HEK293 (cell line): ENCODE results near the gene PACRG.

ENCODE experiments used
- CTCF ChIA-PET: fragments of 350-600 bp; formaldehyde crosslinking; extraction: SDS; loops from one replicate; lab custom pipeline; 2021; ENCODE audit warnings: antibody characterized with exemption; lab: Yijun Ruan, JAX
- POLR2A ChIA-PET: fragments of 300-600 bp; formaldehyde crosslinking; extraction: SDS; loops from one replicate; lab custom pipeline; 2020; ENCODE audit warnings: antibody characterized with exemption, inconsistent platforms; lab: Yijun Ruan, JAX
- H3K27ac ChIP-seq: fragments of 200-500 bp; sonication (Bioruptor generic); 2 replicates; pipeline ENCODE4 v1.5.1; 2014; ENCODE audit warnings: low read depth, low read length, control low read depth, inconsistent platforms; ENCODE audit errors: extremely low read depth
- H3K36me3 ChIP-seq, 2 experiments: fragments of 200-500 bp in 1 of 2; sonication (Bioruptor generic) in 1 of 2; 1 replicate in 1 of 2; 2 replicates in 1 of 2; pipeline ENCODE4 v1.5.1; 2014 to 2017; ENCODE audit warnings: inconsistent platforms in 2 of 2, low read length in 2 of 2; ENCODE audit not compliant: control insufficient read depth in 2 of 2, insufficient read depth in 1 of 2
- H3K4me1 ChIP-seq: fragments of 200-500 bp; sonication (Bioruptor generic); 2 replicates; pipeline ENCODE4 v1.5.1; 2014; ENCODE audit warnings: mild to moderate bottlenecking, low read length, inconsistent platforms; ENCODE audit not compliant: control insufficient read depth, insufficient read depth
- H3K4me3 ChIP-seq: 2 replicates; pipeline ENCODE4 v1.5.1; 2011; ENCODE audit warnings: low read depth, mild to moderate bottlenecking, control low read depth, low read length, moderate library complexity
- H3K9me3 ChIP-seq: fragments of 200-500 bp; sonication (Bioruptor generic); 2 replicates; pipeline ENCODE4 v1.5.1; 2014; ENCODE audit warnings: low read depth, low read length, inconsistent platforms; ENCODE audit not compliant: control insufficient read depth, insufficient read depth
- AEBP2 ChIP-seq: fragments of 450-650 bp; formaldehyde crosslinking; IDR thresholded peaks from 2 replicates; pipeline ENCODE4 v1.5.1; 2016; ENCODE audit warnings: missing biosample characterization, missing genetic modification characterization, borderline replicate concordance
- EGR2 ChIP-seq: fragments of 450-650 bp; formaldehyde crosslinking; IDR thresholded peaks from 2 replicates; pipeline ENCODE4 v1.5.1; 2016; ENCODE audit warnings: low read depth, missing biosample characterization, missing genetic modification characterization
- GLIS1 ChIP-seq: fragments of 450-650 bp; formaldehyde crosslinking; IDR thresholded peaks from 2 replicates; pipeline ENCODE4 v1.5.1; 2016; ENCODE audit warnings: missing biosample characterization, missing genetic modification characterization
- KLF10 ChIP-seq: fragments of 450-650 bp; IDR thresholded peaks from 2 replicates; pipeline ENCODE4 v1.5.1; 2018; ENCODE audit warnings: missing biosample characterization, mild to moderate bottlenecking, missing genetic modification characterization
- KLF7 ChIP-seq: fragments of 450-650 bp; formaldehyde crosslinking; IDR thresholded peaks from 2 replicates; pipeline ENCODE4 v1.5.1; 2016; ENCODE audit warnings: missing biosample characterization, missing genetic modification characterization, borderline replicate concordance
- KLF8 ChIP-seq: fragments of 450-650 bp; formaldehyde crosslinking; IDR thresholded peaks from 2 replicates; pipeline ENCODE4 v1.5.1; 2016; ENCODE audit warnings: missing biosample characterization, missing genetic modification characterization
- SCRT2 ChIP-seq: fragments of 450-650 bp; formaldehyde crosslinking; IDR thresholded peaks from 2 replicates; pipeline ENCODE4 v1.5.1; 2016; ENCODE audit warnings: missing biosample characterization, missing genetic modification characterization
- SP2 ChIP-seq: fragments of 450-650 bp; formaldehyde crosslinking; IDR thresholded peaks from 2 replicates; pipeline ENCODE4 v1.5.1; 2016; ENCODE audit warnings: missing biosample characterization, missing genetic modification characterization
- YY2 ChIP-seq: fragments of 450-650 bp; formaldehyde crosslinking; IDR thresholded peaks from 2 replicates; pipeline ENCODE4 v1.5.1; 2016; ENCODE audit warnings: missing biosample characterization, missing genetic modification characterization
- ZBTB11 ChIP-seq: fragments of 450-650 bp; formaldehyde crosslinking; conservative IDR thresholded peaks from 2 replicates; pipeline ENCODE4 v1.5.1; 2016; ENCODE audit warnings: low read depth, missing biosample characterization, missing genetic modification characterization
- ZBTB21 ChIP-seq: fragments of 450-650 bp; formaldehyde crosslinking; IDR thresholded peaks from 2 replicates; pipeline ENCODE4 v1.5.1; 2017; ENCODE audit warnings: missing biosample characterization, missing genetic modification characterization
- ZBTB8A ChIP-seq: fragments of 450-650 bp; formaldehyde crosslinking; IDR thresholded peaks from 2 replicates; pipeline ENCODE4 v1.5.1; 2016; ENCODE audit warnings: missing biosample characterization, missing genetic modification characterization
- ZFP41 ChIP-seq: fragments of 450-650 bp; formaldehyde crosslinking; IDR thresholded peaks from 2 replicates; pipeline ENCODE4 v1.5.1; 2016; ENCODE audit warnings: missing biosample characterization, missing genetic modification characterization, borderline replicate concordance
- ZNF114 ChIP-seq: fragments of 450-650 bp; formaldehyde crosslinking; IDR thresholded peaks from 2 replicates; pipeline ENCODE4 v1.5.0; 2017; ENCODE audit warnings: missing biosample characterization, missing genetic modification characterization
- ZNF155 ChIP-seq: fragments of 450-650 bp; formaldehyde crosslinking; IDR thresholded peaks from 2 replicates; pipeline ENCODE4 v1.5.1; 2016; ENCODE audit warnings: missing biosample characterization, missing genetic modification characterization
- ZNF157 ChIP-seq: fragments of 450-650 bp; formaldehyde crosslinking; IDR thresholded peaks from 2 replicates; pipeline ENCODE4 v1.5.1; 2016; ENCODE audit warnings: missing biosample characterization, missing genetic modification characterization
- ZNF366 ChIP-seq: fragments of 450-650 bp; formaldehyde crosslinking; conservative IDR thresholded peaks from 2 replicates; pipeline ENCODE4 v1.5.1; 2016; ENCODE audit warnings: missing biosample characterization, missing genetic modification characterization
- ZNF423 ChIP-seq: fragments of 450-650 bp; formaldehyde crosslinking; IDR thresholded peaks from 2 replicates; pipeline ENCODE4 v1.5.1; 2016; ENCODE audit warnings: missing biosample characterization, missing genetic modification characterization
- ZNF514 ChIP-seq: fragments of 450-650 bp; formaldehyde crosslinking; IDR thresholded peaks from 2 replicates; pipeline ENCODE4 v1.5.1; 2016; ENCODE audit warnings: missing biosample characterization, missing genetic modification characterization
- ZNF549 ChIP-seq: fragments of 450-650 bp; IDR thresholded peaks from 2 replicates; pipeline ENCODE4 v1.5.1; 2018; ENCODE audit warnings: missing biosample characterization, missing genetic modification characterization, mild to moderate bottlenecking, inconsistent platforms, moderate library complexity
- ZNF555 ChIP-seq: fragments of 450-650 bp; formaldehyde crosslinking; conservative IDR thresholded peaks from 2 replicates; pipeline ENCODE4 v1.5.1; 2017; ENCODE audit warnings: missing biosample characterization, mild to moderate bottlenecking, missing genetic modification characterization, inconsistent platforms
- ZNF610 ChIP-seq: fragments of 450-650 bp; formaldehyde crosslinking; IDR thresholded peaks from 2 replicates; pipeline ENCODE4 v1.5.1; 2016; ENCODE audit warnings: missing biosample characterization, missing genetic modification characterization, borderline replicate concordance
- ZNF785 ChIP-seq: fragments of 450-650 bp; formaldehyde crosslinking; IDR thresholded peaks from 2 replicates; pipeline ENCODE4 v1.5.1; 2016; ENCODE audit warnings: missing biosample characterization, missing genetic modification characterization

Gene PACRG

GRCh38 chr6:163241683-163242082 is 513.9 kb downstream of the PACRG start (continued):
- TF ChIP-seq ZNF155 (tag by site-specific recombination) (no peak), KLF7 (tag by site-specific recombination) (no peak), ZNF549 (no peak), ZNF114 (tag by site-specific recombination) (no peak)

GRCh38 chr6:163243083-163243482 is 515.3 kb downstream of the PACRG start:
- Histone ChIP-seq H3K9me3 (no peaks in the 10 kb centered on the region), H3K4me3 (no peak overlapping the region), H3K4me1 (no peaks in the 10 kb centered on the region), H3K36me3 (no peaks in the 10 kb centered on the region), H3K27ac (no peak overlapping the region)
- TF ChIP-seq ZNF610 (tag by site-specific recombination) (no peak), ZBTB8A (tag by site-specific recombination) (no peak), ZNF366 (tag by site-specific recombination) (no peak), ZBTB21 (no peak), SCRT2 (tag by site-specific recombination) (no peak), SP2 (no peak), YY2 (tag by site-specific recombination) (no peak)
- CTCF ChIA-PET: interaction anchor here (0.5 to 1.2 kb wide), 2 partner anchors 73 to 426 kb away, joined by 3 read pairs; no protein-coding TSS in a partner anchor
- POLR2A ChIA-PET: no interaction called here

GRCh38 chr6:163243692-163244589 is 516.2 kb downstream of the PACRG start:
- Histone ChIP-seq H3K4me3 (no peak overlapping the region), H3K36me3 (no peaks in the 10 kb centered on the region), H3K4me1 (no peaks in the 10 kb centered on the region), H3K27ac (no peak overlapping the region), H3K9me3 (no peaks in the 10 kb centered on the region)
- ChIA-PET POLR2A (no interaction called here), CTCF (interaction anchor here (0.5 to 1.2 kb wide), 4 partner anchors 8 to 426 kb away, joined by 3 read pairs; no protein-coding TSS in a partner anchor)
- no peak for TF ChIP-seq EGR2 (tag by site-specific recombination)
- TF ChIP-seq ZNF423 (tag by site-specific recombination): no peak
- no peak for TF ChIP-seq ZNF157
- TF ChIP-seq ZNF785 (tag by site-specific recombination): no peak

GRCh38 chr6:163248051-163248450 is 520.3 kb downstream of the PACRG start:
- POLR2A ChIA-PET: no interaction called here
- H3K4me3 ChIP-seq: no peak overlapping the region
- H3K4me1 ChIP-seq: no peaks in the 10 kb centered on the region
- H3K36me3 ChIP-seq: no peaks in the 10 kb centered on the region
- CTCF ChIA-PET: no interaction called here
- H3K27ac ChIP-seq: no peak overlapping the region
- no peaks in the 10 kb centered on the region for H3K9me3 ChIP-seq
- no peak for TF ChIP-seq KLF10 (tag by site-specific recombination)
- no peak for TF ChIP-seq ZBTB11
- no peak for TF ChIP-seq GLIS1 (tag by site-specific recombination)
- no peak for TF ChIP-seq ZNF555 (tag by site-specific recombination)
- no peak for TF ChIP-seq AEBP2 (tag by site-specific recombination)
- no peak for TF ChIP-seq KLF8 (tag by site-specific recombination)
- TF ChIP-seq ZFP41: no peak
- TF ChIP-seq SCRT2 (tag by site-specific recombination): no peak
- TF ChIP-seq ZNF514 (tag by site-specific recombination): no peak
